NCI-H748 (cell line): ENCODE data around the gene ADK.
"Not testable (repeated sequence)": the region's sequence is repeated elsewhere in the genome, so short reads cannot be mapped to it uniquely, and the experiment has no call there.

Experiments used
- DNase-seq: peaks from one replicate; lab custom pipeline; 2025; ENCODE audit not compliant: unreplicated experiment; lab: John Stamatoyannopoulos, UW

Gene ADK

GRCh38 chr10:74150990-74151878 is at the start of gene ADK:
Gene ADK (plus strand): TSS chr10:74151221. CDS start chr10:74151279, 58 bp downstream.
- DNase-seq: peak; percentile 96

- DNase-seq: peak; percentile 16
Observed at GRCh38 chr10:74103560-74104258, 47.3 kb upstream of the ADK start.

DNA sequence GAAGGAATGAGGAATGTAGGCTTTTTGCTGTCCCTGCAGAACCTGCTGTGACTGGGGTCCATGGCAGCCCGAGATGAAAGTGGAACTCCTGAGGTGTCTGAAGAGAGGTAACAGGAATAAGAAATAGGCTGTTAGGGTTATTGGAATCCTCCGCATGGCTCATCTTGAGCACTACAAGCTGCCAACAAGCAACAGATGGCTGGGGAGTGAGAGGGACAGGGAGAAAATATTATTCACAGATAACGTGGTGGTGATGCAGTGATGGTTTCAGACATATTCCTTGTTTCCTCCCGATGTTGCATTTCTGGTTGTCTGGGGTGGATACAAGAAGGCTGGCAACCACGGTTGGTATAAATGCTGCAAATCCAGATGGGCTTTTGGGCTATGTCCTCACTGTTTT is 46.5 kb upstream of the ADK start:
- no peak for DNase-seq

DNA sequence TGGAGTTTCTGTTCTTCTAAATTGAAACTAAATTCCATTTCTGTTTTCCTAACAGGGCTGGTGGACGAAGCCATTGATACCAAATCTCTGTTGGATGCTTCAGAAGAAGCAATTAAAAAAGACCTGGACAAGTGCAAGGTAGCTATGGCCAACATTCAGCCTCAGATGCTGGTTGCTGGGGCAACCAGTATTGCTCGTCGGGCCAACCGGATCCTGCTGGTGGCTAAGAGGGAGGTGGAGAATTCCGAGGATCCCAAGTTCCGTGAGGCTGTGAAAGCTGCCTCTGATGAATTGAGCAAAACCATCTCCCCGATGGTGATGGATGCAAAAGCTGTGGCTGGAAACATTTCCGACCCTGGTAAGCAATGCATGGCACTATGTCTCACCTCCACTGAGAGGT is 46.0 kb upstream of the ADK start:
- no peak for DNase-seq

DNA sequence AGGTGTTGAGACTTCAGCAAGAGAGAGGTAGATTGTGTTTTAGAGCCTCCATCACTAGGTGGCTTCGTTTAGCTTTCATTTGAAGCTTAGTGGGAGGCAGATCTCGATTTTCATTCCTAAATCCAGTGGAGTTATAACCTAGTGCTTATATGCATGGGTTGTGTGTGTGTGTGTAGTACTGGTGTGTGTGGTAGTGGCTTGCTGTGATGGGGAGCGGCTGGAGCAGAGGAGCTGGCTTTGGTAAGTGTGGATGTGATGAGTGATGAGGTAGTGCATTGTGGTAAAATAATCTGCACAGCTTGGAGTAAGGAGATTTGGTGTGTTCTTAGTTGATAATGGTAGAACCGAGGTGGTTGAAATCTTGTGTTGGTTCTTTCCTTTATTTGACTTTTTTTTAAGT is 43.6 kb upstream of the ADK start:
- no peak for DNase-seq

- no peak for DNase-seq
Observed at GRCh38 chr10:74109452-74109851, 41.6 kb upstream of the ADK start.

DNA sequence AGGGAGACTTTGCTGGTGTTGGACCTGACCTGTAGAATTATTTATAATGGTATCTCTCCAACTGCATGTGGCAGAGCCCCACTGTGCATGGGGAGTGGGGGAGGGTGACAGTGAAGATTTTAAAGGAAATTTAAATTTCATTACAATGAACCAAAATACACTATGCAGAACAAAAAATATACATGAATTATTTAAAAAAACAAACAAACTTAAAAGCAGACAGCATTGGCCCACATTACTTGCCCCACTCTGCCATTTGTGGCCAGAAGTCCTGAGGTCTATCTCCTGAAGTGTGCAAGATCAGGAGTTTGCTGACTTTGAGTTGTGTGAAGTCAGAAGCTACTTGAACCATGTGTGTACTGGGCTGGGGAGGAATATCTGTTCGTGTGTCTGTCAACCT is 40.9 kb upstream of the ADK start:
- no peak for DNase-seq

DNA sequence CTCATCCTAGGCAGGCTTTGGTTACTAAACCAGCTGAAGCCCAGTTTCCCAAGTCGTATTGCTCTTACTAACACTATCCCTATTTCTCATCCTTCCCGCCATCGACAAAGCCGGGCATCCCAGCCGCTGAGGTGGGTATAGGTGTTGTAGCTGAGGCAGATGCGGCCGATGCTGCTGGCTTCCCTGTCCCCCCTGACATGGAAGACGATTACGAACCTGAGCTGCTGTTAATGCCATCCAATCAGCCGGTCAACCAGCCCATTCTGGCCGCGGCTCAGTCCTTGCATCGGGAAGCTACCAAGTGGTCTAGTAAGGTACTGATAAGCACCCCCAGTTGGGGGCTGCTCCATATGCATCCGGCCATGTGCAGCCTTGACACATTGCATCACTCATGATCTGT is 39.2 kb upstream of the ADK start:
- no peak for DNase-seq

- no peak for DNase-seq
Observed at GRCh38 chr10:74113546-74113945, 37.5 kb upstream of the ADK start.

GRCh38 chr10:74114041-74114448 is 37.0 kb upstream of the ADK start:
- DNase-seq: no peak

DNA sequence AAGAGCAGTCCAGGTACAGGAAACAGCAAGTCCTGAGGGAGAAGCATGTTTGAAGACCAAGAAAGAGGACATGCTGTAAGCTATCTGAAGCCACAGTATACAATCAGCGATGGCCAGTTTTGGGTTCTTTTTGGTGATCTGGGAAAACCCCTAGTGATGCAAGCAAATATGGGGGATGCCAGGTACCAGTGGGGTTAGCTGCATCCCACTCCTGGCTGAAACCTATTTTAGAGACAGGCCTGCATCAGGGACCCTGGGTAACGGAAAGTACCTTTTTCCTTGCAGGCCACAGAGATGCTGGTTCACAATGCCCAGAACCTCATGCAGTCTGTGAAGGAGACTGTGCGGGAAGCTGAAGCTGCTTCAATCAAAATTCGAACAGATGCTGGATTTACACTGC is 33.3 kb upstream of the ADK start:
- DNase-seq: no peak

GRCh38 chr10:74118804-74119203 is 32.2 kb upstream of the ADK start:
- no peak for DNase-seq

DNA sequence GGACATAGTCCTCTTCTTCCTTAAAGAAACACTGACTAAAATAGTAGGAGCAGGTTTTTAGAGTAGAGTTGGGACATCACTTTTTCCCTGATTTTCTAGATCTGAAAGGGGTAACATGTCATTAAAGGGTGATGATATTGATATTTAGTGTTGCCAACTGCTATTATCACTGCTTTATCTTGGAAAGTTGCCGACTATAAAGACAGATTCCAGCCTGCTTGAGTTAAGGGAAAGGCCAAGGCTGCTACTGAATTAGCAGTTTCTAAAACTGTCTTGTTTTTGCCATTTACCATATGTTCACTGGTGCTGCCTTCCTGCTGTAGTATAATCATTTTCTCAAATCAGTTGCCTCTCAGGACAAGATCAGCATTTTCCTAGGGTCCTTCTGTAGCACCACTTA is 30.1 kb upstream of the ADK start:
- DNase-seq: no peak

DNA sequence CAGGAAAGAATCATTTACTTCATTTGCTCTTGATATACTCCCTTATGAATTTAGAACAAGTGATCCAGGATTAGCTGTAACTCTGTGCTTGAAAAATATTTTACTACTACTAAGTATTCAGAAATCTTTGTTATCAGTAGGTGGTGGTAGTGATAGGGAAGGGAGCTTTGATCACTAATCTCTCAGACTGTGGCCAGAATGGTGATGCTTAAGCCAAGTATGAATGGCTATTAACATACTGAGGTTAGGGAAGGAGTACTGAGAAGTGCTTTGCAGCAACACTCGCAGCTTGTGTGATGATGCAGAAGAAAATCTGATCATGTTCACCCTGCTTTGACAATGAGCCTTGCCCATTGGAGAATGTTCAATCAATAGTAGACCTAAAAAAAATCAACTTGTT is 29.7 kb upstream of the ADK start:
- DNase-seq: no peak

DNA sequence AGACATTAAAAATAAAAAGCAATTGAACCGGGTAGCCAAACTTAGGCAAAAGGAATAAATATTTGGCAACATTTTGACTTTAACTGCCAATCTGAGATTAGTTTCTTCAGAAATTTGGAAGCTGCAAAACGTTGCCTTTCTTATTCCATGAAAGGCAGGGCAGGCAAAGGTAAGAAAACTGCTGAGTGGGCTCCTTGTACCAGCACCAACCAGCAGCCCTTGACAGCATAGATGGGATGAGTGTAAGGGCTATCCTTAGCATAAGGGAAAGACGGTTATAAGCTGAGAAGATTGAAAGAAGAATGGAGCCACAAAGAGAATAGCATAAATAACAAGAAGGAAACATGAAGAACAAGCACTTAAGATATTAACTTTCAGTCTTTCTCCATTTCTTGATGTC is 29.0 kb upstream of the ADK start:
- DNase-seq: no peak

DNA sequence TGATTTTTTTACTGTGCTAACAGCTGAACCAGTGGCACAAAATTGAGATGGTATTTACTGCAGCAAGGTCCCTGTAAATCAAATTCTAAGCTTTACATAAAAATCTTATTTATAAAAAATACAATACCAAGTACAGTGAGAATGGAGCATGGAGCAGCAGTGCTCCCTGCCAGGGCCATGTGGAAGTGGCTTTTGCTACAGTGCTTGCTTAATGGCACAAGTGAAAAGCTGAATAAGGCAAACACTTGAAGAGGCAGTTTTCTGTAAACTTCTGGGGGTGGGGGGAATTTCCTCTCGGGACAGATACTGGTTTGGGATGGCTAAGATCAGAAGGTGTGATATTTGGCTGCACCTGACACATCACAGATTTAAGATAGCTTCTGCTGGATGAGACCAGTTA is 27.9 kb upstream of the ADK start:
- DNase-seq: no peak

GRCh38 chr10:74133923-74134820 is 16.8 kb upstream of the ADK start:
- DNase-seq: peak; percentile 25

DNA sequence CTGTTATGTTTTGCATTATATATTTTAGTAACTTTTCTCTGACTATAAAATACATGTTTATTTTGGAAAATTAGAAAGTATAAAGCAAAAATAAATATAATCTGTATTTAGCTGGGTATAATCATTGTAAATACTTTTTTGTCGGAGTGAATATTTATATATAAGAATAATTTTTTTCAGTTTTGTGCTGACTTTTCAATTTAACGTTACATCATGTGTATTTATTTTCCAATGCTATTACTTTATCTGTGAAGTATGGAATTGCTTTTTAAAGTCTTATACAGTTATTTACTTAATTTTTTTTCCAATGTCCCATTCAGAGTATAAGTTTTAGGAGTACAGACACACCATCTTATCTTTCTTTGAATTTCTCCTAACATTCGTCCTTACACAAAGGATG is 15.6 kb upstream of the ADK start:
- DNase-seq: no peak

DNA sequence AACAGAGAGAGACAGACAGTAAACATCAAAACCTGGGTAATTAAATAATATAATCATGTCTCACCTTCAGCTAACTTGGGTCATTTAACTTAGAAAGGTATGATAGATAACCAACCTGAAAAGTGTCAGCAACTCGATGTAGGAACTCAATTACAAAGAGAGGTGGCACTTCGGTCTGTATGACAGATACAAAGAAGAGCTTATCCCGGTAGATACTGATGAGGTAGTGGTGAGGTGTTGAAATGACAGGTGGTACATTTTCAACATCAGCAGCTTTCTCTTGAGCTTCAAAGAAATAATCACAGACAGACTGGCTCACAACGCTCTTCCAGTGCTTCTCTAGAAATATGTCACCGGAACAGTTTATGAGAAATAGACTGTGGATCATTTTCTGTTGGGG is 13.0 kb upstream of the ADK start:
- no peak for DNase-seq

- not testable (repeated sequence) for DNase-seq
Observed at GRCh38 chr10:74138596-74138995, 12.4 kb upstream of the ADK start.

GRCh38 chr10:74139981-74140380 is 11.0 kb upstream of the ADK start:
- no peak for DNase-seq
